HG02885 (cell line): Measurements from ENCODE around the gene SLC35E1.

ENCODE experiments used
- ATAC-seq: cut with Tn5 transposase; IDR thresholded peaks from one replicate; pipeline ENCODE4 v1.9.1; 2021; ENCODE audit warnings: mild to moderate bottlenecking; ENCODE audit not compliant: unreplicated experiment, poor library complexity

SLC35E1 gene

GRCh38 chr19:16572332-16573211 is at the start of gene SLC35E1:
Gene SLC35E1, minus strand, starts transcription at chr19:16572415. Its CDS starts 51 bp downstream, at chr19:16572364.
- ATAC-seq, result peak; percentile 88

- ATAC-seq, result no peak
Observed at GRCh38 chr19:16621165-16621800, 49.1 kb upstream of the SLC35E1 start.

GRCh38 chr19:16620584-16620983 is 48.4 kb upstream of the SLC35E1 start:
- no peak for ATAC-seq

- ATAC-seq, result no peak
Observed at GRCh38 chr19:16620018-16620417, 47.8 kb upstream of the SLC35E1 start.

- no peak for ATAC-seq
Observed at GRCh38 chr19:16619457-16619856, 47.2 kb upstream of the SLC35E1 start.

GRCh38 chr19:16618248-16618647 is 46.0 kb upstream of the SLC35E1 start:
- ATAC-seq, result no peak

- no peak for ATAC-seq
Observed at GRCh38 chr19:16615808-16616207, 43.6 kb upstream of the SLC35E1 start.

- ATAC-seq, result no peak
Observed at GRCh38 chr19:16614941-16615340, 42.7 kb upstream of the SLC35E1 start.

- ATAC-seq, result no peak
Observed at GRCh38 chr19:16613841-16614240, 41.6 kb upstream of the SLC35E1 start.

- ATAC-seq, result no peak
Observed at GRCh38 chr19:16612636-16613035, 40.4 kb upstream of the SLC35E1 start.

GRCh38 chr19:16611121-16611520 is 38.9 kb upstream of the SLC35E1 start:
- ATAC-seq, result no peak

GRCh38 chr19:16609511-16610200 is 37.4 kb upstream of the SLC35E1 start:
- no peak for ATAC-seq

- no peak for ATAC-seq
Observed at GRCh38 chr19:16608290-16608739, 36.1 kb upstream of the SLC35E1 start.

- no peak for ATAC-seq
Observed at GRCh38 chr19:16607819-16608218, 35.6 kb upstream of the SLC35E1 start.

GRCh38 chr19:16605553-16605994 is 33.4 kb upstream of the SLC35E1 start:
- ATAC-seq, result no peak

- ATAC-seq, result no peak
Observed at GRCh38 chr19:16605115-16605514, 32.9 kb upstream of the SLC35E1 start.

GRCh38 chr19:16604615-16605014 is 32.4 kb upstream of the SLC35E1 start:
- no peak for ATAC-seq

GRCh38 chr19:16603090-16603489 is 30.9 kb upstream of the SLC35E1 start:
- no peak for ATAC-seq

- ATAC-seq, result no peak
Observed at GRCh38 chr19:16601378-16602052, 29.3 kb upstream of the SLC35E1 start.

- ATAC-seq, result no peak
Observed at GRCh38 chr19:16600824-16601223, 28.6 kb upstream of the SLC35E1 start.
